ENCODE data around the gene MEMO1.

- TF ChIP-seq POLR2A (IDR thresholded peaks at IDR 0.05; ENCODE audit: low read depth, low read length) (no peak), CTCF (conservative IDR thresholded peaks at IDR 0.05; ENCODE audit: low read depth, low read length) (no peak), USF2 (IDR thresholded peaks at IDR 0.05; ENCODE audit: low read depth, low read length) (no peak), SMC3 (IDR thresholded peaks at IDR 0.05; ENCODE audit: low read depth, low read length) (no peak), RAD21 (IDR thresholded peaks at IDR 0.05; ENCODE audit: low read length) (no peak), RFX5 (IDR thresholded peaks at IDR 0.05; ENCODE audit: low read depth, low read length) (no peak), CEBPB (IDR thresholded peaks at IDR 0.05; ENCODE audit: low read depth, low read length) (no peak), ELK1 (IDR thresholded peaks at IDR 0.05; ENCODE audit: borderline replicate concordance, low read depth, low read length) (no peak), RCOR1 (IDR thresholded peaks at IDR 0.05; ENCODE audit: insufficient replicate concordance, low read length) (no peak), MXI1 (IDR thresholded peaks at IDR 0.05; ENCODE audit: borderline replicate concordance, low read depth, low read length) (no peak)
These were observed 41.1 kb upstream of the MEMO1 start for GRCh38 chr2:32051836-32052439.

Data from IMR-90 (cell line).